GM18517 (cell line): ENCODE data around the gene CDKL1.
"Not testable (repeated sequence)": the region's sequence is repeated elsewhere in the genome, so short reads cannot be mapped to it uniquely, and the experiment has no call there.

ENCODE experiments used
- ATAC-seq: cut with Tn5 transposase; IDR thresholded peaks from one replicate; pipeline ENCODE4 v1.9.1; 2021; ENCODE audit warnings: mild to moderate bottlenecking, moderate library complexity; ENCODE audit not compliant: unreplicated experiment

CDKL1 gene

DNA sequence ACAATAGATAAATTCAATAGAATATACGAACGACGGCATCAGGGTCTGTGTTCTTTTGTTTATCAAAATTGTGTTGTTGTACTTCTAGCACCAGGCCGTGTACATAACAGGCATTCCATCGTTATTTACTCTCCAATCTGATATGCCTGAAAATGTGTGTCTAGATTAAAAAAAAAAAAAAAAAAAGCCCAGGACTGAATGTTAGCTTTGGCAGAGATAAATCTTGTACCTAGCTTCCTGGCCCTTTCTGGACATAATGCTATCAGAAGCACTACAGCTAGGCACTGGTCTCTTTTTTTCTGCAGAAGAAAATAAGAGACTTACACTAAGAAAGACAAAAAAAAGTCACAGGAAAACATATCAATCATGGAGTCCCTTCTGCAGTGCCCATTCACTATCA is 37.0 kb downstream of the CDKL1 start:
- ATAC-seq, result no peak

DNA sequence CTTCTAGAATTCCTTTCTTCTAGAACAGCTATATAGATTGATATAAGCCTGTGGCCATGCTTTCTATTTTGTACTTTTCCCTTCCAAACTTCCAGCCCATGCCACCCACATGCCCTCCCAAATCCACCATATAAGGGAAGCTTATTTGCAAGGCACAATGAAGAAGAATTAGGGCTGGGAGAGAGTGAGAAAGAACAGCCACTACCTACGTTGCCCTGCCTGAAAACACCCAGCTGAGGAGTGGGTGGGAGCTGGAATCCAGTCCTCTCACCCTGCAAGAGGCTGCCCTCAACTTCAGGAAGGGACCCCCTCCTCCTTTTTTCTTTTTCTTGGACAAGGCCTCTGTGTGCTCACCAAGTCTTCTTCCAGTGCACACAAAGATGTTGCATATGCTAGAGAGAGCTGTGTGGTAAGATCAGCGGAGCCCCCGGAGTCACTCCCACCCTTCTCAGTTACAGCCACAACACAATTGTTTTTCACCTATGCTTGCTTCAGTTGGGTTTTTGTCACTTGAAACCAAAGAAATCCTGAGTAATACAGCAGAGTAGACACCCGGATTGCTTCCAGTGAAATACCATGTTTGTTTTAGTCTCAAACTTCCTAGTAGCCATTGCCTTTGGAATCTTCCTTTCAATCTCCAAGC is 38.8 kb downstream of the CDKL1 start:
- ATAC-seq, result no peak

DNA sequence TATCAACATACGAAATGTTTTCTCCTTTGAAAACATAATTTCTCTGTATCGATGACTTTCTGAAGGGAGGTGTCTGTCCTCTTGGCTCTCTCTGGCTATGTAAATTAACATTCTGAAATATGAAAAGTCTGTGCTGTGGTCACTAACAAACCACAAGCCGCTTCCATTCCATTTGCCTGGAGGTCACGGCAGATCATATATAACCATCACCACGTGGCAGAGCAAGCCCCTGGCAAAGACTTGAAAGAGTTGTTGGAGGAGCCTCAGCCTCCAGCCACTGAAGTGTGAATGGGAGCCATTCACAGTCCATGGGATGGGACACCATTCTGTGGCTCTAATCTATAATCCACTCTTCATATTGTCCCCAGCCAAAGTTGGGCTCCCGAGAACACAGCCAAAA is 39.6 kb downstream of the CDKL1 start:
- no peak for ATAC-seq

DNA sequence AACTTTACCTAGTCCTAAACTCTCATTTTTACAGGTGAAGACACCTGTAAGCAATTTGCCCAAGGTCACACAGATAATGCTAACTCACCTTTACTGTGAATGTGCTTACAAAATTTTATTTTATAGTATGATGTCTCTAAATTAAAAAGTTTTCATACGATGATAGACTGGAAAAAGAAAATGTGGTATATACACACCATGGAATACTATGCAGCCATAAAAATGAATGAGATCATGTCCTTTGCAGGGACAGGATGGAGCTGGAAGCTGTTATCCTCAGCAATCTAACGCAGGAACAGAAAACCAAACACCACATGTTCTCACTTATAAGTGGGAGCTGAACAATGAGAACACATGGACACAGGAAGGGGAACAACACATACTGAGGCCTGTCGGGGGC is 40.4 kb downstream of the CDKL1 start:
- ATAC-seq, result not testable (repeated sequence)

DNA sequence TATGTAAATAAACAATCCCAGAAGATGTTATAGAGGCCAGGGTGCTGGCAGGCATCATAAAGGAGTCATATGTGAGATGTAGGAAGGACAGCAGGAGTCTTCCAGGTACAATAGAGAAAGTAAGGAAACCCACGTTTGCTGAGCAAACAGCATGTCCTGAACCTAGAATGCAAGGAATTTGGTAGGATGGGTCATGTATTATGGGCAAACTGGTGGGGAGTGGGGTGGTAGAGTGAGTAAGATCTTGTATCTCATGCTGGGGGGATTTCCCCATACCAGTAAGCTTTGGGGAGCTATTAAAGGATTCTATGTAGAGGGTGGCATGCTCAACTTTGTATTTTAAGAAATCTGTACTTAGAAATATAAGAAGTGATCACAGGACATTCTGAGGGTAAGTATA is 41.0 kb downstream of the CDKL1 start:
- no peak for ATAC-seq

DNA sequence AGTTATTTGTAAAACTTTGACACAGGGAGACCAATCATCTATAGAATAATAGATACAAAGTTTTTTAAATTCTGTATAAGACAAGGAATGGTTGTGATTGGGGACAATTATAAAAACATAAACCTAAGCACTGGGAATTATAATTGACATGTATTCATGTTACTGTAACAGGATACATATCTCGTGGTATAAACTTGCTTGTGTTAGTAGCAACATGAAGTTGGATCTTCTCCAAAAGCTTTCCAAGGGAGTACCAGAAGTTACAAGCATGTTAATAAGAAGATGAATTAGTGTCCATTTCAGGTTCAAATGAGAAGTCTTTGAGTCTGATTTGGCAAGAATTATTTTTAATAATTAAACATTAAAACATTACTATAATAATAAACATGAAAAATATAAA is 42.2 kb downstream of the CDKL1 start:
- ATAC-seq, result no peak

DNA sequence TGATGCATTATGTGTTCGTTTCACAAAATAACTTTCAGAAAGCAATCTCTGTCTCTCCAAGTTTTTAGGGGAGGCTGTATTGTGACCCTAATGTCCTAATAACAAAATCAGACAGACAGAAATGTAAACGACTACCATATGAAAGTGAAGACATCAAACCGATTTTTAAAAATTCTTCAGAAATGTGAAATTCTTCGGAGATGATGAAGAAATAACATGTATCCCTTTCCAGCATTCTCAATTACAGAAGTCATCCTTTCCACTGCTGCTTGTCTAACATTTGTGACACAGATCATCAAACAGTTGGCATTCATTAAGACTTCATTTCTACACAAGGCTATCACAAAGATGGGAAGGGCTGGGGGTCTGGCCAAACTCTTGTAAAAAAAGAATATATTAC is 43.6 kb downstream of the CDKL1 start:
- no peak for ATAC-seq

DNA sequence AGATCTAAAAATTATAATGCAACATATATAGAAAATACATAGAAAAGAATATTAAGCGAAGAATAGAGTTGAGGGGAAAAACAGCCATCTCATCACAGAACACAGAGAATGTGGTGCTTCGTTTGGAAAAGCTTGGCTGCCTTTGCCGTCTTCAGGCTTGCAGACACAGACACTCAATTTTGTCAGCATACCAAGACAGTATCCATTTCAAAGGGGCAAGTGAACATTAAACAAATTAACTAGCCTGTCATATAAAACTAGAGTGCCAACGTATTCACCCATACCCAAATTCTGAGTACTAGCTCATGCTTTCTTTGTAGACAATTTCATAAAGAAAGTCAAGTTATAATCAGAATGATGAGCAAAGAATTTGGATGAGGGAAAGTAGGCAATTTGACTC is 44.1 kb downstream of the CDKL1 start:
- no peak for ATAC-seq

DNA sequence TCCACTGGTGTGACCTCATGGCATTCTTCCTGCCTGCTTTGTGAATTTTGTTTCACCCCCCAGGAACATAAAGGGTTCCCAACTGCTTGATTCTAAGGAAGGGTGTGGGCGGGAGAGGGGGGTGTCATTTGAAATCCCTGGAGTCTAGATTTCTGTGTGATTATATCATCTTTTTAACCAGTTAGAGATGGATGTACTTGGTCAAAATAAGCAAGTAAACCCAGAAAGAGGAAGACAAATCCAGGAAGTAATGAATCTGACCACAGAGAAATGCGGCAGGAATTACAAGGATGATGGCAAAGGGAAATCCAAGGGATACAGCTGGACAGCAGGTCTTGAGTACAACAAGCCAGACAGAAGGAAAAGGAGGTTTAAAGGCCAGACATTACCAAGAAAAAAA is 45.7 kb downstream of the CDKL1 start:
- ATAC-seq, result no peak

DNA sequence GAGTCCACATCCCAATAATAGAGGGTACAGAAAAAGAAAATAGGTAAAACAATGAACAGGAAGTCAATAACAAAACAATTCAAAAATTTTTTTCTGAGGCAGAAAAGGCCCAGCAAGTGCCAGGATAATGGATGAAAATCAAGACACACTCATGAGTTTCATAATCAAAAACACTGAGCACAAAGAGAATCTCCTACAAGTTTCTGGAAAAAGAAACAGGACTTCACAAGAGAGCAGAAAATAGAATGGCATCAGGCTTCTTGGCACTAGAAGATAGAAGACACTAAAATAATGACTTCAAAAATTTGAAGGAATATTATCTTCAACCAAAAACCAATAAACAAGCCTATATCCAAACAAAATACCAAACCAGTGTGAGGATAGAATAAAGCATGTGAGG is 47.7 kb downstream of the CDKL1 start:
- no peak for ATAC-seq

DNA sequence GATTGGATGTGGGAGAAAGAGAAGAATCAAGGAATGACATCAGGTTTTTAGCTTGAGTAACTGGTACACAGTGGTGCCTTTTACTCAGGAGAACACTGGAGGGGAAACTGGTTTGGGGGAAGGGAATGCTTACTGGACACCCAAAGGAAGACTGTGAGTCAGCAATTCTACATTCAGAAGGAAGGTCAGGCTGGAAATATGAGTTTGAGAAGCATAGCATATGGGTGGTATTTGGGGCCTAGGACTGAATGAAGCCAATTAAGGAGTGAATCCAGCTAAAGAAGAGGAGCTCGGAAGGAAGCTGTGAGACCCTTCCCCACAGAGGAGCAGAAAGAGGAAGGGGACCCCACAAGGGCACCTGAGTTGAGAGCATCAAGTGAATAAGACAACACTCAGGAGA is 49.2 kb downstream of the CDKL1 start:
- ATAC-seq, result no peak

DNA sequence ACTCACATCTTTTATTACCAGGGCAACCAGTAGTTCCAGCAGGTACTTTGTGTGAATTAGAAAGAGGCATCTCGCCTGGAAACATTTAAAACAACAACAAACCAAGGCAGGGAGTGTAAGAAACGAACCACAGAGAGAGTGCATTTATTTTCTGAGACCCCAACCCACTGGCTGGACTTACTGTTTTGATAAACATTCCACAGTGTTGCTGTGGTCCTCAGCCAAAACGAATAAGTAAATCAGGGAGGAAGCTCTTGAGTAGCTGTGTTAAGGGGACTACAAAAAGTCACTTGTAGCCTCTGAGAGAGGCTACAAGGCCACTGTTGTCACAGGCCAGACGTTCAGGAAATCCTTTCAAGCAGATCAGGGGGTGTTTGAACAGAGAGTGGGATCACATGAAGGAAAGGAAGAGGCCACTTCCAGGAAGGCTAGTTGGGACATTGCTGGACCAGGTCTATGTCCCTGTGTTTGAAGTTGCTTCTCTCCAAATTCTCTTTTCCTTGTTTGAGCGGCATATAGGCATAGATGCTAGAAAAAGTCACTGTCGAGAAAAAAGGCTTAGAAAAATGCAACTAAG is 50.7 kb downstream of the CDKL1 start:
- ATAC-seq, result no peak

DNA sequence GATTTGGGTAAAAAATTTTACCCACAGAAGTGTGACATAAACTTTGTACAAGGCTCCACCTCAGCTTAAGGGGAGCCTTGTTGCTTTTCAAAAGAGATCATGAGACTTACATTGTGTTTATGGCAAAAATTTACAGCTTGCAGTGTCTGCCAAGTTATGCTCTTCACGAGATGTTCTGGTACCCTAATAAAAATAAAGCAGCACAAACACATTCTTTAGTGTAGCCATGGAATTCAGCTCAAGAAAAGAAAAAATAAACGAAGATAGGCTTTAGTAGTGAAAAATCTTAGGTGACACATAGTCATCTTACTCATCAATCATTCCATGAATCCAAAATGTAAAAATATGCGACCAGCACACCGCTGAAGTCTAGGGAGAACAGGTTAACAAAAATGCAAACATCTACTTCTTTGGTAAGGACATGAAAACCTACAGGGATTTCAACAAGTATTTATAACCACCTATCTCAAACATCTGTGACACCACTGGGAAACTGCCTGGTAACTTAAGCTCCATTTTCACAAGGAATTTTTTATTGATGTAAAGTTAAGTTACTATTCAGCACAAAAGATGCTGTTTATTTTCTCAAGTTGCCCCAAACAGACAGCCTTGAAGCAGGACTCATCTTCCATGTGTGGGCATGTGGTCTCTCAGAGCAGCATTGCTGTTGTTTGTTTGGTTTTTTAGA is 51.7 kb downstream of the CDKL1 start:
- no peak for ATAC-seq

DNA sequence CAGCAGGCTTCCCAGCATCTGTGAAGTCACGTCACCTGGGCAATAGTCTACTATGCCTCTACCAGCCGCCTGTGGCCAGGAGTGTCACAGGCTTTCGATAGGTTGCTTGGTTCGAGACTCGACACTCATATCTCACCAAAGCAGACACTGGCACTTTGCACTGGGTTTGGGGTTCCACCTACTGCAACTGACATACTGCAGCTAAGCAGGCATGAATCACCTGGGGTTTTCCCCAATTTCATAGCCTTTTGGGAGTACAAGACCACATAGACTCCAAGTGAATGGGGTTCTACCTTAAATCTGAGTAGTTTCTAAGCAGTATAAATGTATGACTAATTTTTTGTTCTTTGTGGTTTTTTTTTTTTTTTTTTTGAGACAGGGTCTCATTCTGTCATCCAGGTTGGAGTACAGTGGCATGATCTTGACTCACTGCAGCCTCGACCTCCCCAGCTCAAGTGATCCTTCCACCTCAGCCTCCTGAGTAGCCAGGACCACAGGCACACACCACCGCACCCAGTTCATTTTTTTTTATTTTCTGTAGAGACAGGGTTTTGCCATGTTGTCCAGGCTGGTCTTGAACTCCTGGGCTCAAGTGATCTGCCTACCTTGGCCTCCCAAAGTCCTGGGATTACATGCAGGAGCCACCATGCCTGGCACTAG is 52.4 kb downstream of the CDKL1 start:
- peak; percentile 84 for ATAC-seq

DNA sequence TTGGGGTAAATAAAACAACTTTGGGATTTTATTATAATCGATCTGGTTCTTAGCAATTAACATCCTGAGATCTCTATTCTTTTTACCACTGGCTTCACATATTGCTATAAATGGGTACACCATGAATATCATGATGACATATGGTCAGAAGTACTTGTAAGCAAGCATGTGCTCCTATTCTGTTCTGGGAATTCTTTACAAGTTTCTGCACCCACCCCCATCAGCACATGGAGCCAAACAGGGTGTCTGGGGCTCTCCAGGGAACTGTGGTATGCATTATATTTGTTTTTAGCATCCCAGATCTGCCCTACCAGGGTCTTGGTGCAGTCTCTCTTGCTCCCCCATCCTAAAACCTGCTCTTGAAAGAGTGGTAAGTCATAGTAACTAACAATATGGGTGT is 53.2 kb downstream of the CDKL1 start:
- ATAC-seq, result no peak

DNA sequence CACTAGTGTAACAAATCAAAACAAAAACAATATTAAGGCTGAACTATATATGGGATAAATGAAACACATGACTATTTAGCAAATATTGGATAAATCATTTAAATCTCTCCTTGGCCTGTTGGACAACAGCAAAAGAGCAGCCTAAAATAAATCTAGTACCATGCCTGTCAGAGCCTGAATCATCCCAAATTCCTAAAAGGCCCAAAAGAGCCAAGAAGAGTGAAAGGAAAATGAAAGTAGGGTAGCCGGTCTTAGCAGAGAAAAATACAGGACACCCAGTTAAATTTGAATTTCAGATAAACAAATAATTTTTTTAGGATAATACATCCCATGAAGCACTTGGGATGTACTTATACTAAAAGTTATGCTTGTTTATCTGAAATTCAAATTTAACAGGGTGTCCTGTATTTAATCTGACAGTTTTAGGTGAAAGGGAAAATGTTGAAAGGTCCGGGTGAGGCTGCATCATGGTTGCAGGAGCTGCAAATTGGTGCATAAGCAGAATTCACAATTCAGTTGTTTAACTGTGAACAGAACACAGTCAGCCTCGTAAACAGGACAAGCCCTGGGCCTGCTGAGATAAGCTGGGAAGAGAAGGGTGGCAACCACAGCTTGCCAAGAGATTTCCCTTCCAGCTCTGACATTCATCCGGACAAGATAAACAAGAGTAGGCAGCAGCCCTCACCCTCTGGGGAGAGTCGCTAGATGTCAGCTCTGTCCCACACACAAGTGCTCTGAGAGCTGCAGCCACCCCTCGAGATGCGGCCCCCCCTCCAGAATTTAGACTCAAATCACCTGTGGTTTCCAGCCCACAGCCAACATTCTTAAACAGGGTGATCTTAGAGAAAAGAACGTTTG is 54.2 kb downstream of the CDKL1 start:
- ATAC-seq, result no peak

DNA sequence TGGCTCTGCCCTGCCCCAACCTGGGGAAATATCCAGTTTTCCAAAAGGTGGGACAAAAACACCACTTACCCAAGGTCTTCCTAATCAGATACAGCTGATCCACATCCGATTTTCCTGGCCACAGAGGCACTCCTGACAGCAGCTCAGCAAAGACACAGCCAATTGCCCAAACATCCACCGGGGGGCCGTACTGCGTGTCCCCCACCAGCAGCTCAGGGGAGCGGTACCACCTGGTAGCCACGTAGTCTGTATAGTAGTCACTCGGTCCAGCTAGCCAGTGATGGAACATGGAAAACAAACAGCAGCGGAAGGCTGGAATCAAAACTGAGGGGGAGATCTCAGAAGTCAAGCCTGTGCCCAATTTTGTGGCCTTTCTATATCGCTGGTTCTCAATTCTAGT is 55.7 kb downstream of the CDKL1 start:
- no peak for ATAC-seq

DNA sequence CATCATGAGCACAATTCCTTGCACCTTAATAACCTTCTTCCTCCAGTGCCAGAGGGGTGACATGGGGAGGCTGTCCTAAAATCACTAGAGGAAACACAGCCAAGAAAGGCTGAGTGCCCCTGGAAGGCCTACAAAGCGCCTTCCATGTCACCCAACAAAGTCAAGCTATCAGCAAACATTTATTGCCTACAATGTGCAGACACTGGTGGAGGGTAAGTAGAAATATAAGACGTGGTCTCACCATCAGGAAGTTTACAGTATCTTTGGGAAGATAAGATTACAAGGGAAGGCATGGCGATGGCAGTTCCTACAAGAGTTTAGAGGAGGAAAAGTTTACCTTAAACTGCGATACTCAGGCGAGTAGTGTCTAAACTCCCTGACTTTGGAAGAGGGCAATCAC is 56.6 kb downstream of the CDKL1 start:
- no peak for ATAC-seq

DNA sequence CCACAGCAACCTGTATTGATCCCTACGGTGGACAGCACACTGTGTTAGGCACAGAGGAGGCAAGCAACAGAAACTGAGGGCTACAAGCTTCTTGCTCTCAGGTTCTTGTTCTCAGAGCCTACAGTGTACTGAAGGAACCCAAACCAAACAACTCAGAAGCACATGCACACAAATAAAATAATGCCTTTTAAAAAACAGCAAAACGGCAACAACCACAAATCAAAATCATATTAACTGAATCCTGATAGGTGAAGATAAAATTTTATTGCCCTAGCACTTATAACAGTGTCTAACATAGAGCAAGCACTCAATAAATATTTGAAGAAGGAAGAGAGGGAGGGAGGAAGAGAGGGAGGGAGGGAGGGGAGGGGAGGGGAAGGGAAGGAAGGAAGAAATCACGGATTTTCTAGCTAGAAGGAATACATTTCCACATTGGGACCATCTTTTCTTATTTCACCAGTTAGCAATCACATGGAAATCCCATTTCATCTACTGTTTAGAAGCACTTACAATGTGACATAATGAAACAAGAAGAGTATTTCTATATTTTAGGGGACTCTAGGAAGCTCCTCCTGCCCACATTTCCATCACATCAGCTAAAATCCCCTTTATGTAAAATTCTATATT is 57.4 kb downstream of the CDKL1 start:
- ATAC-seq, result no peak

DNA sequence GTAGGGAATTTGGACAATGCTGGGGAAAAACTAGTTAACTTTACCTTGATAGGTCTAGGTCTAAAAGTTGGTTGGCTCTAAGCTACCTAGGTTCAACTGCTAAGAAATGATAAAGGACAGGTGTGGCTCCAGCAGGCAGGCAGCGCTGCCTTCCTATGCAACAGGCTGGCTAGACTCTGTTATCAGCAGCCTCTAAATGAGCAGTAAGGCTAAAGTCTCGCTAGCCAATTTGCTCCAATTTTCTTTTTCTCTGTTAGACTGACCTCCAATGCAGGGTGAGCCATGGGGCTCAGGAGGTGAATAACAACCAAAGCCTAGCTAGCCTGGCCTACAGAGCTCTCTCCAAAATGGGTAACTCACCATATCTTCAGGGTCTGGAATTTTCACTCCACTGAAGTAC is 58.1 kb downstream of the CDKL1 start:
- ATAC-seq, result no peak
